Stimulated activated CD8-positive, alpha-beta memory T cell treated with anti-CD3 and anti-CD28 coated beads, Interleukin-12 subunit alpha, Interleukin-12 subunit beta, amount 100 ng/mL, for 4 hours (primary cell): ENCODE measurements around the gene RUNDC1.
A peak's percentile ranks its signal among the peaks of the same experiment; 100 is the strongest.

Experiments
- DNase-seq: peaks from one replicate; pipeline ENCODE4 v3.0.0-alpha.2; 2020; ENCODE audit warnings: low read depth

Gene RUNDC1

GRCh38 chr17:43019418-43019817 lies 39.1 kb downstream of the RUNDC1 start:
- DNase-seq, result no peak

GRCh38 chr17:43020030-43020621 lies 39.8 kb downstream of the RUNDC1 start:
- no peak for DNase-seq

- no peak for DNase-seq
Measured at GRCh38 chr17:43020789-43021740, 40.7 kb downstream of the RUNDC1 start.

GRCh38 chr17:43021741-43022512 lies 41.6 kb downstream of the RUNDC1 start, which contains the start of gene VAT1:
Gene VAT1 (minus strand): TSS chr17:43022385. CDS start chr17:43022322, 63 bp downstream.
- peak; percentile 42 for DNase-seq

GRCh38 chr17:43024407-43025289 lies 44.3 kb downstream of the RUNDC1 start, which contains the start of gene RND2:
Gene RND2 (plus strand): TSS chr17:43025231. CDS start chr17:43025348, 117 bp downstream.
- DNase-seq, result peak; percentile 62

GRCh38 chr17:43025290-43025657 lies 44.9 kb downstream of the RUNDC1 start:
- no peak for DNase-seq

- DNase-seq, result no peak
Measured at GRCh38 chr17:43025766-43026537, 45.6 kb downstream of the RUNDC1 start.

GRCh38 chr17:43026595-43026994 lies 46.2 kb downstream of the RUNDC1 start:
- DNase-seq, result no peak

- DNase-seq, result no peak
Measured at GRCh38 chr17:43027091-43028032, 47.0 kb downstream of the RUNDC1 start.

- no peak for DNase-seq
Measured at GRCh38 chr17:43028221-43028861, 48.0 kb downstream of the RUNDC1 start.

- no peak for DNase-seq
Measured at GRCh38 chr17:43030137-43030767, 49.9 kb downstream of the RUNDC1 start.

GRCh38 chr17:43031666-43032065 lies 51.3 kb downstream of the RUNDC1 start:
- DNase-seq, result no peak

- DNase-seq, result no peak
Measured at GRCh38 chr17:43033948-43034881, 53.9 kb downstream of the RUNDC1 start.

GRCh38 chr17:43034894-43035293 lies 54.5 kb downstream of the RUNDC1 start:
- no peak for DNase-seq

GRCh38 chr17:43039646-43040045 lies 59.3 kb downstream of the RUNDC1 start:
- DNase-seq, result no peak

- DNase-seq, result no peak
Measured at GRCh38 chr17:43040655-43041054, 60.3 kb downstream of the RUNDC1 start.

- DNase-seq, result no peak
Measured at GRCh38 chr17:43042025-43042628, 61.8 kb downstream of the RUNDC1 start.
